Natural killer cell (primary cell): ENCODE results near the gene SCARB1. TPM values are rescaled to one million over a fixed set of nuclear protein-coding genes. Genes with fewer than 3 reads are reported as not detected.

ENCODE experiments used
- ATAC-seq, 3 donors: fragments of 150-1000 bp in 2 of 3; fragments of 200-7000 bp in 1 of 3; cut with Tn5 transposase; 1 replicate in 1 of 3; 2 replicates in 2 of 3; pipeline ENCODE4 v1.10.0; 2021; ENCODE audit warnings: mild to moderate bottlenecking in 2 of 3, moderate library complexity in 2 of 3
- DNase-seq, 2 donors: peaks; one replicate each; pipeline versions ENCODE4 v3.0.0 to v3.0.0-alpha.2; 2013 to 2021; ENCODE audit warnings: mixed read lengths in 1 of 2
- H3K27ac ChIP-seq: one replicate; pipeline ENCODE4 v1.5.1; 2013; ENCODE audit warnings: mild to moderate bottlenecking, low read length
- H3K27me3 ChIP-seq: one replicate; pipeline ENCODE4 v1.6.1; 2013; ENCODE audit warnings: low read length; ENCODE audit not compliant: control insufficient read depth, insufficient read depth
- H3K36me3 ChIP-seq: one replicate; pipeline ENCODE4 v1.6.1; 2013; ENCODE audit warnings: low read length; ENCODE audit not compliant: control insufficient read depth, insufficient read depth
- H3K4me1 ChIP-seq: one replicate; pipeline ENCODE4 v1.6.1; 2013; ENCODE audit warnings: low read length; ENCODE audit not compliant: control insufficient read depth, insufficient read depth
- H3K4me3 ChIP-seq: one replicate; pipeline ENCODE4 v1.5.1; 2013; ENCODE audit warnings: low read length
- H3K9me3 ChIP-seq: one replicate; pipeline ENCODE4 v1.6.1; 2013; ENCODE audit warnings: low read length; ENCODE audit not compliant: control insufficient read depth, insufficient read depth
- H3K27ac Mint-ChIP-seq, 2 donors: one replicate each; pipeline ENCODE4 v1.8.0; 2022; ENCODE audit warnings: mild to moderate bottlenecking in 2 of 2, mixed read lengths in 2 of 2, moderate library complexity in 1 of 2
- H3K27me3 Mint-ChIP-seq, 2 donors: one replicate each; pipeline ENCODE4 v1.8.0; 2022; ENCODE audit warnings: low read depth in 2 of 2, mixed read lengths in 2 of 2
- H3K36me3 Mint-ChIP-seq: one replicate; pipeline ENCODE4 v1.8.0; 2022; ENCODE audit warnings: mixed read lengths
- H3K4me1 Mint-ChIP-seq, 2 donors: one replicate each; pipeline ENCODE4 v1.8.0; 2022; ENCODE audit warnings: mixed read lengths in 2 of 2
- H3K4me3 Mint-ChIP-seq: one replicate; pipeline ENCODE4 v1.8.0; 2022; ENCODE audit warnings: mild to moderate bottlenecking, moderate library complexity, mixed read lengths
- H3K9me3 Mint-ChIP-seq, 2 donors: one replicate each; pipeline ENCODE4 v1.8.0; 2022; ENCODE audit warnings: mixed read lengths in 2 of 2
- CTCF ChIP-seq: fragments of 200-600 bp; IDR thresholded peaks from one replicate; pipeline ENCODE4 v1.8.0; 2022; ENCODE audit warnings: antibody characterized with exemption
- WGBS: methylation state at CpG from one replicate; pipeline ENCODE4 v1.1.7; 2013; ENCODE audit warnings: missing lambda C conversion rate; ENCODE audit not compliant: insufficient coverage; 5-methylcytosine and 5-hydroxymethylcytosine counted together
- intact Hi-C: fragments of 100-400 bp; cut with micrococcal nuclease; formaldehyde crosslinking; loops from one replicate; pipeline ENCODE4 v1.14.2; 2022
- total RNA-seq, 4 donors: library from RNA; stranded (reverse); fragments of 120-200 nt in 1 of 4; gene quantifications; one replicate each; pipeline versions ENCODE4 v1.2.3 to v1.2.4, GENCODE V29; 2013 to 2022

Gene SCARB1
- total RNA-seq, 3 donors from 2014 or later (not counting 1 experiment from before 2014, with no cell fraction given) = 1.1 to 2.7 (median 1.3) TPM

GRCh38 chr12:124776125-124776513 lies 87.5 kb downstream of the SCARB1 start:
- intact Hi-C loops = no loop called here
- Mint-ChIP-seq H3K27me3 (peaks cover 21 to 27% of the 10 kb centered on the region in 2 donors), H3K36me3 (no peaks in the 10 kb centered on the region), H3K4me1 (peaks cover 5 to 11% of the 10 kb centered on the region in 2 donors), H3K4me3 (no peak overlapping the region), H3K9me3 (no peaks in the 10 kb centered on the region), H3K27ac (no peak overlapping the region)
- no peak for ATAC-seq
- 87% methylated on average over 5 of the region's 5 CpGs for WGBS
- no peaks in the 10 kb centered on the region for H3K9me3 ChIP-seq
- no peaks in the 10 kb centered on the region for H3K27me3 ChIP-seq
- TF ChIP-seq CTCF = no peak
- peaks cover 27% of the 10 kb centered on the region for H3K4me1 ChIP-seq
- no peak overlapping the region for H3K4me3 ChIP-seq
- DNase-seq = no peak
- H3K27ac ChIP-seq = no peak overlapping the region
- H3K36me3 ChIP-seq = no peaks in the 10 kb centered on the region

GRCh38 chr12:124774462-124775167 lies 89.0 kb downstream of the SCARB1 start:
- peak overlapping the region in 1 of 2 donors; percentile 1 for H3K27ac Mint-ChIP-seq
- no peak for TF ChIP-seq CTCF
- Histone ChIP-seq H3K9me3 (no peaks in the 10 kb centered on the region), H3K27me3 (no peaks in the 10 kb centered on the region), H3K36me3 (no peaks in the 10 kb centered on the region), H3K4me1 (peaks cover 26% of the 10 kb centered on the region), H3K27ac (no peak overlapping the region), H3K4me3 (no peak overlapping the region)
- 25% methylated on average over 15 of the region's 15 CpGs for WGBS
- ATAC-seq = peak; percentile 42 to 73 (median 48)
- H3K4me3 Mint-ChIP-seq = no peak overlapping the region
- peaks cover 5 to 11% of the 10 kb centered on the region in 2 donors for H3K4me1 Mint-ChIP-seq
- intact Hi-C loops = no loop called here
- peak in 1 of 2 donors; percentile 72 for DNase-seq
- H3K9me3 Mint-ChIP-seq = no peaks in the 10 kb centered on the region
- H3K27me3 Mint-ChIP-seq = peaks cover 28% of the 10 kb centered on the region in 2 donors
- H3K36me3 Mint-ChIP-seq = no peaks in the 10 kb centered on the region

- TF ChIP-seq CTCF = no peak
- H3K27ac Mint-ChIP-seq = peak overlapping the region in 1 of 2 donors; percentile 1
- ATAC-seq (peak in 1 of 3 donors; percentile 51), DNase-seq (peak in 1 of 2 donors; percentile 34)
- no peaks in the 10 kb centered on the region for H3K27me3 ChIP-seq
- no peaks in the 10 kb centered on the region for H3K9me3 ChIP-seq
- H3K4me1 ChIP-seq = peaks cover 25% of the 10 kb centered on the region
- intact Hi-C loops = no loop called here
- no peak overlapping the region for H3K4me3 ChIP-seq
- no peaks in the 10 kb centered on the region for H3K9me3 Mint-ChIP-seq
- H3K27me3 Mint-ChIP-seq = peaks cover 28% of the 10 kb centered on the region in 2 donors
- H3K4me3 Mint-ChIP-seq = no peak overlapping the region
- peaks cover 5 to 11% of the 10 kb centered on the region in 2 donors for H3K4me1 Mint-ChIP-seq
- H3K36me3 Mint-ChIP-seq = no peaks in the 10 kb centered on the region
- H3K36me3 ChIP-seq = no peaks in the 10 kb centered on the region
- WGBS = 59% methylated on average over 12 of the region's 12 CpGs
- H3K27ac ChIP-seq = no peak overlapping the region
Measured at GRCh38 chr12:124774054-124774461, 89.6 kb downstream of the SCARB1 start.
